ENCODE data around the gene C6orf89.

Gene C6orf89

GRCh38 chr6:36968266-36968977 lies 82.7 kb downstream of the C6orf89 start:
- no peak for DNase-seq (ENCODE audit: low read depth in 2 of 2)

- no peak for DNase-seq (ENCODE audit: low read depth in 2 of 2)
These were observed 83.5 kb downstream of the C6orf89 start for GRCh38 chr6:36969240-36969691.

- no peak for DNase-seq (ENCODE audit: low read depth in 2 of 2)
These were observed 84.5 kb downstream of the C6orf89 start for GRCh38 chr6:36969988-36970891.

GRCh38 chr6:36970892-36971842 lies 85.4 kb downstream of the C6orf89 start:
- DNase-seq (ENCODE audit: low read depth in 2 of 2): no peak

- DNase-seq (ENCODE audit: low read depth in 2 of 2): no peak
These were observed 86.3 kb downstream of the C6orf89 start for GRCh38 chr6:36971921-36972673.

GRCh38 chr6:36973190-36973589 lies 87.4 kb downstream of the C6orf89 start:
- no peak for DNase-seq (ENCODE audit: low read depth in 2 of 2)

- DNase-seq (ENCODE audit: low read depth in 2 of 2): no peak
These were observed 87.9 kb downstream of the C6orf89 start for GRCh38 chr6:36973647-36974046.

- no peak for DNase-seq (ENCODE audit: low read depth in 2 of 2)
These were observed 89.7 kb downstream of the C6orf89 start for GRCh38 chr6:36975231-36976006.

GRCh38 chr6:36976007-36976264 lies 90.2 kb downstream of the C6orf89 start:
- no peak for DNase-seq (ENCODE audit: low read depth in 2 of 2)

GRCh38 chr6:36976509-36976908 lies 90.8 kb downstream of the C6orf89 start:
- no peak for DNase-seq (ENCODE audit: low read depth in 2 of 2)

- no peak for DNase-seq (ENCODE audit: low read depth in 2 of 2)
These were observed 91.2 kb downstream of the C6orf89 start for GRCh38 chr6:36976931-36977330.

GRCh38 chr6:36977470-36977941 lies 91.8 kb downstream of the C6orf89 start:
- no peak for DNase-seq (ENCODE audit: low read depth in 2 of 2)

Measured in activated CD4-positive, alpha-beta T cell treated with anti-CD3 and anti-CD28 coated beads for 24 hours (primary cell).